Measurements from ENCODE around the gene FDXR. TPM values are rescaled to one million over a fixed set of nuclear protein-coding genes. Genes with fewer than 3 reads are reported as not detected.

FDXR gene
- total and polyA plus RNA-seq, 2 of the 8 experiments (the other 6 are each of a cell fraction or from before 2014, with no cell fraction given): 24.2 to 31.4 TPM

DNA sequence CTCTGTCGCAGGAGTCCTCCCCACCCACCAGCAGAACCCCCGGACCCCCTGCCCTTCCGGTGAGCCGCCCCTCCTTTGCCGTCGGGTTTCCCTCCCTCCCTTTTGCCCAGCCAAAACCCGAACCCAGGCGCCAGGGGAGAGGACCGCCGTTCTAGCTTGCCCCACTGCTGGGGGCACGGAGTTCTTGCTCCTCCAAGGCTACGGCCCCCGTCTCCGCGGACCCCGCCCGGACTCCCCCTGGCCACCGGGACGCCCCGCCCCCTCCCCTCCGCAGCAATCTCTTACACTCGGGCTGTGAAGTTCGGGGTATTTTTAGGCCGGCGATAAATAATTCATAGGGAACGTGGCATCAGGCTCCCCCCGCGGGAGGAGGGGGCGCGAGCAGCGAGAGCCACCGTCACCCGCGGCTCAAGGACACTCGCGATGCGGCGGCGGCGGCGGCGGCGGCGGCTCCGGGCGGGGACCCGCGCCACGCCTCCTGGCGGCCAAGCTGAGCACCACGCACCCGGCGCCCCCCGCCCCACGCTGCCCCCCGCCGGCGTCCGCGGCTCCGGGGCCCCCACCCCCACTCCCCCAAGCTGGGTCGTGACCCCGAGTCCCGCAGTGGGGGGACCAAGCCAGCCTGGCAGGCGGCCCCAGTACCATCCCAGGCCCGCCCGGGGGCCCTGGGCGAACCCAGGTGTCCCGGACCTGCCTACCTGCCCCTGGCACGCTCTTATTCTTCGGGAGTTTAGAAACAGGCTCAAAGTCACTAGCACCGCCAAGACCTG lies 13.2 kb downstream of the FDXR start, which contains the start of gene GRIN2C:
Gene GRIN2C (minus strand): TSS at position 427 of the 770 bp plus-strand sequence. CDS start 4,793 bp downstream, outside the sequence.
- Histone ChIP-seq H2BK5ac (ENCODE audit: low read depth, low read length) (no peak within 1 kb of the TSS), H3K79me1 (ENCODE audit: low read depth, low read length) (no peaks in the 10 kb centered on the region), H2BK15ac (ENCODE audit: low read length) (peak within 1 kb of the TSS; percentile 29; the same call in 1 of the 2 replicates), H2BK12ac (ENCODE audit: low read depth, low read length) (no peak within 1 kb of the TSS), H3K4me3 (ENCODE audit: extremely low read depth in 1 of 4, insufficient read depth in 2 of 4, low read depth in 3 of 4, low read length in 4 of 4) (peak within 1 kb of the TSS; percentile 21 to 60 (median 31); a peak in 6 of 8 replicates), H3K79me2 (ENCODE audit: control insufficient read depth in 1 of 2, insufficient read depth in 2 of 2, low read length in 2 of 2) (no peaks in the 10 kb centered on the region), H4K91ac (replicated peaks; ENCODE audit: insufficient read length, low read length) (no peak within 1 kb of the TSS), H4K20me1 (replicated peaks in 1 of 2; ENCODE audit: control insufficient read depth in 1 of 2, insufficient read depth in 2 of 2, low read length in 2 of 2) (peaks cover 2 to 4% of the 10 kb centered on the region in 2 experiments), H3K56ac (replicated peaks; ENCODE audit: insufficient read length, low read depth, low read length) (no peak within 1 kb of the TSS), H3K4me1 (replicated peaks in 1 of 4; ENCODE audit: control insufficient read depth in 3 of 4, insufficient read depth in 4 of 4, low read length in 3 of 4) (peaks cover 0 to 7% (median 5%) of the 10 kb centered on the region in 4 experiments; a peak in 4 of 7 replicates), H2BK120ac (replicated peaks; ENCODE audit: low read depth, low read length) (no peak within 1 kb of the TSS), H3K23ac (ENCODE audit: insufficient read length) (no peak within 1 kb of the TSS), H3K23me2 (ENCODE audit: low read depth, low read length) (no peaks in the 10 kb centered on the region; the same call in 1 of the 2 replicates), H3K9ac (replicated peaks in 1 of 4; ENCODE audit: extremely low read depth in 1 of 4, low read depth in 3 of 4, low read length in 3 of 4) (no peak within 1 kb of the TSS), H4K8ac (ENCODE audit: extremely low read depth, insufficient read depth, low read length) (peak within 1 kb of the TSS; percentile 31; the same call in 1 of the 2 replicates), H3K36me3 (ENCODE audit: control insufficient read depth in 2 of 4, insufficient read depth in 4 of 4, low read length in 3 of 4) (peaks cover 0 to 17% (median under 1%) of the 10 kb centered on the region in 4 experiments; a peak in 2 of 8 replicates), H3K27ac (ENCODE audit: low read depth, low read length) (no peak within 1 kb of the TSS), H2AFZ (ENCODE audit: low read length) (no peak within 1 kb of the TSS), H3K4ac (replicated peaks; ENCODE audit: insufficient read length, low read depth, low read length) (no peak within 1 kb of the TSS), H4K5ac (ENCODE audit: insufficient read length, low read depth, low read length) (no peak within 1 kb of the TSS), H3K27me3 (replicated peaks in 1 of 4; ENCODE audit: control insufficient read depth in 3 of 4, extremely low read depth in 1 of 4, insufficient read depth in 3 of 4, low read length in 3 of 4) (peaks cover 52 to 72% (median 64%) of the 10 kb centered on the region in 4 experiments), H3K14ac (ENCODE audit: insufficient read length) (no peak within 1 kb of the TSS), H3K18ac (ENCODE audit: extremely low read depth, low read length) (no peak within 1 kb of the TSS), H3K4me2 (ENCODE audit: insufficient read depth in 1 of 2, low read depth in 2 of 2, low read length in 2 of 2) (peak within 1 kb of the TSS; percentile 74 to 88), H2AK5ac (ENCODE audit: low read depth, low read length) (no peak within 1 kb of the TSS), H3K9me3 (ENCODE audit: insufficient read depth in 2 of 2, low read depth in 1 of 2, low read length in 1 of 2) (no peaks in the 10 kb centered on the region), H2BK20ac (ENCODE audit: low read length) (no peak within 1 kb of the TSS)
- ChIA-PET CTCF (ENCODE audit: partially characterized antibody) (interaction anchor here (1.3 to 99.6 kb wide), 7 partner anchors 16 to 123 kb away, joined by 4 to 2981 read pairs (median 17); partner anchors contain the start of genes FDXR, GRIN2C, NAT9 and RAB37), POLR2A (ENCODE audit: partially characterized antibody) (interaction anchor here (1.0 to 1.8 kb wide), 5 partner anchors 13 to 76 kb away, joined by 3 to 6 read pairs (median 5); partner anchors contain the start of genes FADS6 and FDXR)
- DNase-seq (ENCODE audit: low read depth in 1 of 2, low spot score in 2 of 2) (peak in 1 of 2 experiments; percentile 69), FAIRE-seq (no peak)
- 19% methylated on average over 3 of the region's 72 CpGs; no CpG with 5 or more reads in 1 of the 2 experiments for WGBS, 2 experiments (ENCODE audit: extremely low coverage in 1 of 2, insufficient coverage in 1 of 2, insufficient read length in 1 of 2, insufficient replicate concordance in 2 of 2, low coverage in 1 of 2, low lambda C conversion rate in 2 of 2, missing lambda C conversion rate in 1 of 2)
- no peak for TF ChIP-seq BCL11A (IDR thresholded peaks at IDR 0.05; ENCODE audit: low read depth in 2 of 2, low read length in 2 of 2)
- TF ChIP-seq CTCF (IDR thresholded peaks at IDR 0.05; ENCODE audit: control extremely low read depth in 1 of 3, insufficient read depth in 1 of 3, low read depth in 1 of 3, low read length in 3 of 3): peak; percentile 7 to 62 (median 25); a peak in 2 of 4 replicates
- no peak for TF ChIP-seq TCF12 (IDR thresholded peaks at IDR 0.05; ENCODE audit: low read depth, low read length)
- no peak for TF ChIP-seq SAP30 (IDR thresholded peaks at IDR 0.05; ENCODE audit: insufficient read depth, insufficient replicate concordance, low read length)
- TF ChIP-seq CTBP2 (IDR thresholded peaks at IDR 0.05; ENCODE audit: borderline replicate concordance, insufficient read depth, insufficient read length, low read length): no peak
- no peak for TF ChIP-seq ATF2 (IDR thresholded peaks at IDR 0.05; ENCODE audit: low read length)

Measured in H1 (cell line).